A549 treated with GW870086 at 1 μM for 4 hours (cell line): ENCODE data around the gene PSKH1. TPM values are rescaled to one million over a fixed set of nuclear protein-coding genes. Genes with fewer than 3 reads are reported as not detected.

Experiments used
- total RNA-seq: library from RNA; stranded (reverse); fragments of 200-300 nt; extraction: Qiagen RNA extraction; gene quantifications from 5 replicates; pipeline ENCODE4 v1.2.3, GENCODE V29; 2022; ENCODE audit warnings: low read depth

Gene PSKH1
- total RNA-seq = 12.7 to 18.9 TPM (median 14.8 TPM) in 5 replicates

GRCh38 chr16:67892899-67893742 is at the start of gene PSKH1:
Gene PSKH1, plus strand, starts transcription at chr16:67893254. Its CDS starts 15,496 bp downstream, at chr16:67908750.

GRCh38 chr16:67846320-67847063 is 46.6 kb upstream of the PSKH1 start, which contains the start of gene NUTF2:
Gene NUTF2, plus strand, starts transcription at chr16:67846933. Its CDS starts 18,198 bp downstream, at chr16:67865131.

GRCh38 chr16:67847064-67847861 is 45.8 kb upstream of the PSKH1 start, which contains the start of gene CENPT:
Gene CENPT, minus strand, starts transcription at chr16:67847693. Its CDS starts 13,834 bp downstream, at chr16:67833859.

GRCh38 chr16:67872631-67873434 is 20.2 kb upstream of the PSKH1 start, which contains the start of gene EDC4:
Gene EDC4, plus strand, starts transcription at chr16:67873052. Its CDS starts 210 bp downstream, at chr16:67873262.

GRCh38 chr16:67884684-67885083 is 8.4 kb upstream of the PSKH1 start, which contains the start of gene NRN1L:
Gene NRN1L, plus strand, starts transcription at chr16:67884885. Its CDS starts 19 bp downstream, at chr16:67884904.

GRCh38 chr16:67931712-67932461 is 38.8 kb downstream of the PSKH1 start, which contains the start of gene CTRL:
Gene CTRL, minus strand, starts transcription at chr16:67931862. Its CDS starts 10 bp downstream, at chr16:67931852.

GRCh38 chr16:67936124-67936879 is 43.2 kb downstream of the PSKH1 start, which contains the start of gene PSMB10:
Gene PSMB10, minus strand, starts transcription at chr16:67936850. Its CDS starts 101 bp downstream, at chr16:67936749.

GRCh38 chr16:67943619-67944504 is 50.8 kb downstream of the PSKH1 start, which contains the start of gene LCAT:
Gene LCAT, minus strand, starts transcription at chr16:67944120. Its CDS starts 19 bp downstream, at chr16:67944101.

GRCh38 chr16:67968400-67969253 is 75.6 kb downstream of the PSKH1 start, which contains the start of gene SLC12A4:
Gene SLC12A4, minus strand, starts transcription at chr16:67968637. Its CDS starts 84 bp downstream, at chr16:67968553.

Other genes with a start within 250 kb of the PSKH1 start
- gene CARMIL2, start 248.1 kb upstream of the PSKH1 start, total RNA-seq = 1.3 to 2.1 TPM (median 1.7 TPM) in 5 replicates
- gene ACD, start 233.0 kb upstream of the PSKH1 start, total RNA-seq = 31.1 to 35.3 TPM (median 34.4 TPM) in 5 replicates
- gene PARD6A, start 232.3 kb upstream of the PSKH1 start, total RNA-seq = 1.5 to 2.6 TPM (median 2.3 TPM) in 5 replicates
- 7.7 to 12.2 TPM (median 11.1 TPM) in 5 replicates for gene ENKD1, start 226.5 kb upstream of the PSKH1 start, total RNA-seq
- gene C16orf86, start 226.4 kb upstream of the PSKH1 start, total RNA-seq = 0.12 to 0.14 TPM in 2 of 5 replicates, not detected in the others
- 16.0 to 18.1 TPM (median 16.9 TPM) in 5 replicates for gene GFOD2, start 173.9 kb upstream of the PSKH1 start, total RNA-seq
- gene RANBP10, start 86.7 kb upstream of the PSKH1 start, total RNA-seq = 7.4 to 9.5 TPM (median 8.3 TPM) in 5 replicates
- gene TSNAXIP1, start 86.4 kb upstream of the PSKH1 start, total RNA-seq = 0.29 to 0.53 TPM (median 0.41 TPM) in 5 replicates
- 26.3 to 42.4 TPM (median 39.3 TPM) in 5 replicates for gene THAP11, start 50.9 kb upstream of the PSKH1 start, total RNA-seq
- gene NUTF2, start 46.3 kb upstream of the PSKH1 start, total RNA-seq = 228 to 243 TPM (median 238 TPM) in 5 replicates
- gene CENPT, start 45.6 kb upstream of the PSKH1 start, total RNA-seq = 25.7 to 30.8 TPM (median 27.4 TPM) in 5 replicates
- gene EDC4, start 20.2 kb upstream of the PSKH1 start, total RNA-seq = 44.9 to 65.1 TPM (median 60.7 TPM) in 5 replicates
- gene NRN1L, start 8.4 kb upstream of the PSKH1 start, total RNA-seq = 0.28 to 0.52 TPM in 2 of 5 replicates, not detected in the others
- gene CTRL, start 38.6 kb downstream of the PSKH1 start, total RNA-seq = 1.0 to 2.1 TPM (median 1.7 TPM) in 5 replicates
- gene PSMB10, start 43.6 kb downstream of the PSKH1 start, total RNA-seq = 42.5 to 60.5 TPM (median 50.4 TPM) in 5 replicates
- 8.3 to 12.6 TPM (median 11.0 TPM) in 5 replicates for gene LCAT, start 50.9 kb downstream of the PSKH1 start, total RNA-seq
- 26.5 to 36.3 TPM (median 30.8 TPM) in 5 replicates for gene SLC12A4, start 75.4 kb downstream of the PSKH1 start, total RNA-seq
- gene DPEP3, start 87.2 kb downstream of the PSKH1 start, total RNA-seq = not detected in 5 replicates
- not detected in 5 replicates for gene DPEP2, start 106.2 kb downstream of the PSKH1 start, total RNA-seq
- gene DPEP2NB, start 122.7 kb downstream of the PSKH1 start, total RNA-seq = not detected in 5 replicates
- gene DDX28, start 130.0 kb downstream of the PSKH1 start, total RNA-seq = 18.0 to 21.4 TPM (median 19.4 TPM) in 5 replicates
- gene DUS2, start 130.0 kb downstream of the PSKH1 start, total RNA-seq = 15.1 to 17.6 TPM (median 16.6 TPM) in 5 replicates
- gene NFATC3, start 192.1 kb downstream of the PSKH1 start, total RNA-seq = 12.2 to 16.3 TPM (median 14.6 TPM) in 5 replicates